SK-N-SH treated with all-trans-retinoic acid at 6 μM for 48 hours (cell line): ENCODE measurements around the gene GSE1.

Source experiments
- ATAC-seq: fragments of 200-7000 bp; cut with Tn5 transposase; 3 replicates; pipeline ENCODE4 v1.9.1; 2020; ENCODE audit warnings: mild to moderate bottlenecking, moderate library complexity
- ARNTL ChIP-seq: fragments of 450-650 bp; formaldehyde crosslinking; IDR thresholded peaks from 2 replicates; pipeline ENCODE4 v1.5.0; 2020; ENCODE audit warnings: low read depth, mild to moderate bottlenecking, moderate library complexity, borderline replicate concordance
- BACH2 ChIP-seq: fragments of 250-450 bp; sonication (Bioruptor Pico); IDR thresholded peaks from 2 replicates; pipeline ENCODE4 v1.9.0; 2021; ENCODE audit warnings: mild to moderate bottlenecking, borderline replicate concordance
- CREB5 ChIP-seq: fragments of 250-450 bp; sonication (Bioruptor Pico); IDR thresholded peaks from 2 replicates; pipeline ENCODE4 v1.5.1; 2020; ENCODE audit warnings: low read depth, mild to moderate bottlenecking, moderate library complexity
- CSRNP3 ChIP-seq: fragments of 250-450 bp; sonication (Bioruptor Pico); IDR thresholded peaks from 2 replicates; pipeline ENCODE4 v1.5.1; 2021; ENCODE audit warnings: mild to moderate bottlenecking, moderate library complexity
- ESRRG ChIP-seq: fragments of 250-450 bp; sonication (Bioruptor Pico); IDR thresholded peaks from 2 replicates; pipeline ENCODE4 v1.6.1; 2021; ENCODE audit warnings: mild to moderate bottlenecking
- GLIS3 ChIP-seq: fragments of 250-450 bp; sonication (Bioruptor Pico); IDR thresholded peaks from 2 replicates; pipeline ENCODE4 v1.5.0; 2020; ENCODE audit warnings: mild to moderate bottlenecking, moderate library complexity
- ISL1 ChIP-seq: fragments of 250-450 bp; sonication (Bioruptor Pico); IDR thresholded peaks from 2 replicates; pipeline ENCODE4 v2.1.2; 2022; ENCODE audit warnings: mild to moderate bottlenecking, moderate library complexity
- OSR1 ChIP-seq: fragments of 250-450 bp; sonication (Bioruptor Pico); IDR thresholded peaks from 2 replicates; pipeline ENCODE4 v1.8.0; 2022; ENCODE audit warnings: moderate library complexity, mild to moderate bottlenecking, inconsistent platforms
- PATZ1 ChIP-seq: fragments of 250-450 bp; sonication (Bioruptor Pico); IDR thresholded peaks from 2 replicates; pipeline ENCODE4 v1.8.0; 2020; ENCODE audit warnings: mild to moderate bottlenecking, moderate library complexity, borderline replicate concordance
- PPARA ChIP-seq: fragments of 250-450 bp; sonication (Bioruptor Pico); IDR thresholded peaks from 2 replicates; pipeline ENCODE4 v1.5.0; 2020; ENCODE audit warnings: mild to moderate bottlenecking, borderline replicate concordance
- RARB ChIP-seq: fragments of 250-450 bp; sonication (Bioruptor Pico); IDR thresholded peaks from 2 replicates; pipeline ENCODE4 v1.8.0; 2021; ENCODE audit warnings: mild to moderate bottlenecking, moderate library complexity
- SNAI2 ChIP-seq: fragments of 250-450 bp; sonication (Bioruptor Pico); IDR thresholded peaks from 2 replicates; pipeline ENCODE4 v1.5.0; 2020; ENCODE audit warnings: mild to moderate bottlenecking, moderate library complexity
- TCF4 ChIP-seq: fragments of 250-450 bp; sonication (Bioruptor Pico); IDR thresholded peaks from 2 replicates; pipeline ENCODE4 v1.8.0; 2021; ENCODE audit warnings: mild to moderate bottlenecking, moderate library complexity, borderline replicate concordance
- TOX ChIP-seq: fragments of 250-450 bp; sonication (Bioruptor Pico); IDR thresholded peaks from 2 replicates; pipeline ENCODE4 v1.8.0; 2021; ENCODE audit warnings: mild to moderate bottlenecking, moderate library complexity, borderline replicate concordance
- TSHZ2 ChIP-seq: fragments of 250-450 bp; sonication (Bioruptor Pico); IDR thresholded peaks from 2 replicates; pipeline ENCODE4 v1.5.0; 2020; ENCODE audit warnings: mild to moderate bottlenecking, moderate library complexity
- ZC3H10 ChIP-seq: fragments of 250-450 bp; sonication (Bioruptor Pico); IDR thresholded peaks from 2 replicates; pipeline ENCODE4 v1.5.1; 2021; ENCODE audit warnings: mild to moderate bottlenecking, moderate library complexity
- ZFP3 ChIP-seq: fragments of 250-450 bp; sonication (Bioruptor Pico); IDR thresholded peaks from 2 replicates; pipeline ENCODE4 v1.5.0; 2020; ENCODE audit warnings: mild to moderate bottlenecking, moderate library complexity
- ZFP30 ChIP-seq: fragments of 450-650 bp; formaldehyde crosslinking; IDR thresholded peaks from 2 replicates; pipeline ENCODE4 v1.5.0; 2022; ENCODE audit warnings: mild to moderate bottlenecking, moderate library complexity
- ZNF565 ChIP-seq: fragments of 450-650 bp; formaldehyde crosslinking; conservative IDR thresholded peaks from 2 replicates; pipeline ENCODE4 v1.5.0; 2020; ENCODE audit warnings: low read depth, mild to moderate bottlenecking, moderate library complexity
- ZNF70 ChIP-seq: fragments of 450-650 bp; formaldehyde crosslinking; IDR thresholded peaks from 2 replicates; pipeline ENCODE4 v1.5.0; 2020; ENCODE audit warnings: mild to moderate bottlenecking, moderate library complexity
- ZNF8 ChIP-seq: fragments of 450-650 bp; formaldehyde crosslinking; IDR thresholded peaks from 2 replicates; pipeline ENCODE4 v1.5.0; 2020; ENCODE audit warnings: mild to moderate bottlenecking, moderate library complexity

Gene GSE1

GRCh38 chr16:85588562-85589503 lies 24.3 kb upstream of the GSE1 start (continued):
- TF ChIP-seq TSHZ2 (CRISPR knock-in tag): no peak
- TF ChIP-seq OSR1 (CRISPR knock-in tag): no peak
- TF ChIP-seq ESRRG (CRISPR knock-in tag): no peak
- no peak for TF ChIP-seq RARB (CRISPR knock-in tag)
- no peak for TF ChIP-seq ZC3H10 (CRISPR knock-in tag)
- TF ChIP-seq ZNF8 (CRISPR knock-in tag): no peak
- TF ChIP-seq, all 23 proteins: peak for 0

GRCh38 chr16:85589688-85590505 lies 23.2 kb upstream of the GSE1 start:
- no peak for ATAC-seq

GRCh38 chr16:85590506-85590832 lies 22.7 kb upstream of the GSE1 start:
- no peak for ATAC-seq
- TF ChIP-seq TOX (CRISPR knock-in tag) (no peak), PATZ1 (CRISPR knock-in tag) (no peak), ZFP30 (CRISPR knock-in tag) (no peak), PPARA (CRISPR knock-in tag) (no peak), GLIS3 (CRISPR knock-in tag) (no peak), CSRNP3 (CRISPR knock-in tag) (no peak), ZFP3 (no peak), RARB (CRISPR knock-in tag) (no peak)

More at GRCh38 chr16:85589688-85590505, 23.2 kb upstream of the GSE1 start:
- no peak for TF ChIP-seq RARB (CRISPR knock-in tag)
- TF ChIP-seq CREB5 (CRISPR knock-in tag): no peak
- no peak for TF ChIP-seq BACH2 (CRISPR knock-in tag)
- no peak for TF ChIP-seq TSHZ2 (CRISPR knock-in tag)
- TF ChIP-seq ZNF565 (CRISPR knock-in tag): no peak
- TF ChIP-seq ZFP3: no peak
- TF ChIP-seq TCF4 (CRISPR knock-in tag): no peak
- no peak for TF ChIP-seq ARNTL (CRISPR knock-in tag)
- no peak for TF ChIP-seq ZFP30 (CRISPR knock-in tag)
- no peak for TF ChIP-seq SNAI2
- TF ChIP-seq ZNF70 (CRISPR knock-in tag): no peak
- no peak for TF ChIP-seq ISL1
- no peak for TF ChIP-seq ZC3H10 (CRISPR knock-in tag)
